Activated CD4-positive, CD25-positive, alpha-beta regulatory T cell treated with anti-CD3 and anti-CD28 coated beads, Interleukin-2, amount 50 U/mL, for 24 hours (primary cell): ENCODE results near the gene CRTC1.

Source experiments
- ATAC-seq, 2 donors: fragments of 150-1000 bp; cut with Tn5 transposase; one replicate each; pipeline ENCODE4 v1.10.0; 2021; ENCODE audit warnings: mild to moderate bottlenecking in 1 of 2, moderate library complexity in 1 of 2

The CRTC1 gene

GRCh38 chr19:18654469-18654868 is 29.0 kb upstream of the CRTC1 start:
- ATAC-seq: no peak

- ATAC-seq: no peak
These were observed 28.2 kb upstream of the CRTC1 start for GRCh38 chr19:18655173-18655844.

GRCh38 chr19:18656337-18657086 is 27.0 kb upstream of the CRTC1 start:
- no peak for ATAC-seq

GRCh38 chr19:18657590-18658365 is 25.7 kb upstream of the CRTC1 start:
- no peak for ATAC-seq

- no peak for ATAC-seq
These were observed 25.1 kb upstream of the CRTC1 start for GRCh38 chr19:18658366-18658855.

GRCh38 chr19:18659281-18660050 is 24.0 kb upstream of the CRTC1 start:
- ATAC-seq: no peak

- ATAC-seq: no peak
These were observed 23.2 kb upstream of the CRTC1 start for GRCh38 chr19:18660051-18660910.

- no peak for ATAC-seq
These were observed 22.4 kb upstream of the CRTC1 start for GRCh38 chr19:18660939-18661670.

GRCh38 chr19:18662972-18663732 is 20.3 kb upstream of the CRTC1 start:
- no peak for ATAC-seq

GRCh38 chr19:18663940-18664530 is 19.4 kb upstream of the CRTC1 start:
- ATAC-seq: no peak

- ATAC-seq: no peak
These were observed 17.7 kb upstream of the CRTC1 start for GRCh38 chr19:18665771-18666202.

GRCh38 chr19:18666317-18666716 is 17.2 kb upstream of the CRTC1 start:
- ATAC-seq: no peak

GRCh38 chr19:18666784-18667183 is 16.7 kb upstream of the CRTC1 start:
- ATAC-seq: no peak

GRCh38 chr19:18667531-18668251 is 15.8 kb upstream of the CRTC1 start:
- no peak for ATAC-seq

GRCh38 chr19:18668252-18668631 is 15.2 kb upstream of the CRTC1 start:
- ATAC-seq: no peak

GRCh38 chr19:18668744-18669523 is 14.5 kb upstream of the CRTC1 start:
- ATAC-seq: no peak

- ATAC-seq: no peak
These were observed 14.0 kb upstream of the CRTC1 start for GRCh38 chr19:18669524-18669817.

- ATAC-seq: no peak
These were observed 13.6 kb upstream of the CRTC1 start for GRCh38 chr19:18669883-18670282.
